ENCODE results near the gene CARD11.

DNA sequence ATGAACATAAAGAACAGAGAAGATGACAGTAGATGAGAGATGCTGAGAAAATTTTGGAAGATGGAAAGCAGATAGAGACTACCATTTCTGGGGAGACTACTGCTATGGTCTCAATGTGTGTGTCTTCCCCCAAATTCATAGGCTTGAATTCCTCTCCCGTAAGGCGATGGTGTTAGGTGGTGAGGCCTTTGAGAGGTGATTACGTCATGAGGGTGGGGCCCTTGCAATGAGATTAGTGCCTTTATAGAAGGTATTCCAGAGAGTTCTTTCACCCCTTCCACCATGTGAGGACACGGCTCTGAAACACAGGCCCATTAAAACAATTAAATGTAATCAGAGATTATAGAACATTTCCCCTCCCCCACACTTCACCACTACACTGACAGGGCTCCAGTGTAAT, 23.9 kb downstream of the CARD11 start:
- TF ChIP-seq OSR1 (CRISPR knock-in tag; IDR thresholded peaks at IDR 0.05), result no peak
- no peak for TF ChIP-seq ZNF8 (CRISPR knock-in tag; IDR thresholded peaks at IDR 0.05)
- TF ChIP-seq, protein P1, sequence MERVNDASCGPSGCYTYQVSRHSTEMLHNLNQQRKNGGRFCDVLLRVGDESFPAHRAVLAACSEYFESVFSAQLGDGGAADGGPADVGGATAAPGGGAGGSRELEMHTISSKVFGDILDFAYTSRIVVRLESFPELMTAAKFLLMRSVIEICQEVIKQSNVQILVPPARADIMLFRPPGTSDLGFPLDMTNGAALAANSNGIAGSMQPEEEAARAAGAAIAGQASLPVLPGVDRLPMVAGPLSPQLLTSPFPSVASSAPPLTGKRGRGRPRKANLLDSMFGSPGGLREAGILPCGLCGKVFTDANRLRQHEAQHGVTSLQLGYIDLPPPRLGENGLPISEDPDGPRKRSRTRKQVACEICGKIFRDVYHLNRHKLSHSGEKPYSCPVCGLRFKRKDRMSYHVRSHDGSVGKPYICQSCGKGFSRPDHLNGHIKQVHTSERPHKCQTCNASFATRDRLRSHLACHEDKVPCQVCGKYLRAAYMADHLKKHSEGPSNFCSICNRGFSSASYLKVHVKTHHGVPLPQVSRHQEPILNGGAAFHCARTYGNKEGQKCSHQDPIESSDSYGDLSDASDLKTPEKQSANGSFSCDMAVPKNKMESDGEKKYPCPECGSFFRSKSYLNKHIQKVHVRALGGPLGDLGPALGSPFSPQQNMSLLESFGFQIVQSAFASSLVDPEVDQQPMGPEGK (CRISPR knock-in tag; IDR thresholded peaks at IDR 0.05; ENCODE audit: borderline replicate concordance), result no peak
- TF ChIP-seq SNAI2 (CRISPR knock-in tag; IDR thresholded peaks at IDR 0.05), result no peak
- no peak for TF ChIP-seq ZNF70 (CRISPR knock-in tag; IDR thresholded peaks at IDR 0.05)
- TF ChIP-seq GLIS3 (CRISPR knock-in tag; IDR thresholded peaks at IDR 0.05), result no peak

Data from SK-N-SH treated with all-trans-retinoic acid at 6 μM for 48 hours (cell line).